H1 (cell line): ENCODE measurements around the gene MMP15. TPM values are rescaled to one million over a fixed set of nuclear protein-coding genes. Genes with fewer than 3 reads are reported as not detected.

Experiments
- CTCF ChIA-PET: fragments of 300-600 bp; sonication (Branson Sonifier 250); formaldehyde crosslinking; loops from one replicate; lab custom pipeline; 2021; ENCODE audit not compliant: partially characterized antibody; lab: Charles Lee
- POLR2A ChIA-PET: fragments of 300-600 bp; sonication (Branson Sonifier 250); formaldehyde crosslinking; loops from one replicate; lab custom pipeline; 2021; ENCODE audit warnings: inconsistent platforms; ENCODE audit not compliant: partially characterized antibody; lab: Charles Lee
- DNase-seq, 2 experiments: peaks; one replicate each; pipeline versions ENCODE4 v3.0.0 to v3.0.0-alpha.2; 2010 to 2022; ENCODE audit warnings: low spot score in 2 of 2, low read depth in 1 of 2, mixed read lengths in 1 of 2
- FAIRE-seq: peaks from 2 replicates; lab custom pipeline; 2011; peaks lifted over from hg19 to GRCh38; lab: Jason Lieb, UNC
- H2AFZ ChIP-seq: 2 replicates; pipeline ENCODE4 v1.8.1; 2012; ENCODE audit warnings: low read length, inconsistent platforms
- H2AK5ac ChIP-seq: 2 replicates; pipeline ENCODE4 v1.6.1; 2013; ENCODE audit warnings: low read depth, low read length
- H2BK120ac ChIP-seq: replicated peaks from 2 replicates; pipeline ENCODE3; 2013; ENCODE audit warnings: low read depth, low read length, inconsistent platforms
- H2BK12ac ChIP-seq: 2 replicates; pipeline ENCODE4 v1.6.1; 2013; ENCODE audit warnings: low read depth, low read length
- H2BK15ac ChIP-seq: 2 replicates; pipeline ENCODE4 v1.6.1; 2013; ENCODE audit warnings: low read length
- H2BK20ac ChIP-seq: 2 replicates; pipeline ENCODE4 v1.6.1; 2013; ENCODE audit warnings: low read length
- H2BK5ac ChIP-seq: 2 replicates; pipeline ENCODE4 v1.6.1; 2013; ENCODE audit warnings: low read depth, low read length
- H3K14ac ChIP-seq: 2 replicates; pipeline ENCODE4 v1.6.1; 2013; ENCODE audit warnings: inconsistent platforms; ENCODE audit not compliant: insufficient read length
- H3K18ac ChIP-seq: 2 replicates; pipeline ENCODE4 v1.6.1; 2013; ENCODE audit warnings: low read length; ENCODE audit errors: extremely low read depth
- H3K23ac ChIP-seq: 2 replicates; pipeline ENCODE4 v1.6.1; 2013; ENCODE audit warnings: inconsistent platforms; ENCODE audit not compliant: insufficient read length
- H3K23me2 ChIP-seq: 2 replicates; pipeline ENCODE4 v1.6.1; 2013; ENCODE audit warnings: low read depth, low read length
- H3K27ac ChIP-seq: 2 replicates; pipeline ENCODE4 v1.6.1; 2011; ENCODE audit warnings: low read depth, low read length, inconsistent platforms
- H3K27me3 ChIP-seq, 4 experiments: replicated peaks in 1 of 4; 1 replicate in 1 of 4; 2 replicates in 3 of 4; pipeline versions ENCODE4 v1.6.1 to v1.8.1; 2011 to 2013; ENCODE audit warnings: low read length in 3 of 4, mild to moderate bottlenecking in 3 of 4, inconsistent platforms in 2 of 4, mixed read lengths in 2 of 4, moderate library complexity in 1 of 4; ENCODE audit not compliant: control insufficient read depth in 3 of 4, insufficient read depth in 3 of 4; ENCODE audit errors: extremely low read depth in 1 of 4
- H3K36me3 ChIP-seq, 4 experiments: 2 replicates each; pipeline versions ENCODE4 v1.6.1 to v1.8.1; 2011 to 2013; ENCODE audit warnings: mild to moderate bottlenecking in 4 of 4, low read length in 3 of 4, moderate library complexity in 2 of 4, control low read depth in 1 of 4, inconsistent platforms in 1 of 4; ENCODE audit not compliant: insufficient read depth in 4 of 4, control insufficient read depth in 2 of 4
- H3K4ac ChIP-seq: replicated peaks from 2 replicates; pipeline ENCODE3; 2013; ENCODE audit warnings: low read length, low read depth, mixed read lengths, inconsistent platforms; ENCODE audit not compliant: insufficient read length
- H3K4me1 ChIP-seq, 4 experiments: replicated peaks in 1 of 4; 1 replicate in 1 of 4; 2 replicates in 3 of 4; pipeline versions ENCODE4 v1.6.1 to v1.8.1; 2011 to 2013; ENCODE audit warnings: low read length in 3 of 4, inconsistent platforms in 2 of 4, mixed read lengths in 1 of 4; ENCODE audit not compliant: insufficient read depth in 4 of 4, control insufficient read depth in 3 of 4
- H3K4me2 ChIP-seq, 2 experiments: 2 replicates each; pipeline versions ENCODE4 v1.6.1 to v1.8.1; 2011 to 2013; ENCODE audit warnings: low read depth in 2 of 2, low read length in 2 of 2, control low read depth in 1 of 2, inconsistent platforms in 1 of 2, mild to moderate bottlenecking in 1 of 2; ENCODE audit not compliant: insufficient read depth in 1 of 2
- H3K4me3 ChIP-seq, 4 experiments: fragments of 200-600, 300-600 bp in 1 of 4; sonication (generic), shearing (Covaris generic), sonication (Bioruptor Twin) in 1 of 4; 2 replicates each; pipeline versions ENCODE4 v1.5.1 to v1.8.1; 2011 to 2016; ENCODE audit warnings: low read length in 4 of 4, low read depth in 3 of 4, control low read depth in 2 of 4, inconsistent platforms in 2 of 4, mild to moderate bottlenecking in 2 of 4, mixed read lengths in 1 of 4, moderate library complexity in 1 of 4; ENCODE audit not compliant: insufficient read depth in 2 of 4; ENCODE audit errors: extremely low read depth in 1 of 4
- H3K56ac ChIP-seq: replicated peaks from 2 replicates; pipeline ENCODE3; 2013; ENCODE audit warnings: low read depth, mild to moderate bottlenecking, mixed read lengths, low read length, inconsistent platforms; ENCODE audit not compliant: insufficient read length
- H3K79me1 ChIP-seq: 2 replicates; pipeline ENCODE4 v1.6.1; 2013; ENCODE audit warnings: low read depth, low read length, control low read depth
- H3K79me2 ChIP-seq, 2 experiments: 2 replicates each; pipeline versions ENCODE4 v1.6.1 to v1.8.1; 2012 to 2013; ENCODE audit warnings: low read length in 2 of 2, mild to moderate bottlenecking in 2 of 2, inconsistent platforms in 1 of 2; ENCODE audit not compliant: insufficient read depth in 2 of 2, control insufficient read depth in 1 of 2
- H3K9ac ChIP-seq, 4 experiments: replicated peaks in 1 of 4; 1 replicate in 1 of 4; 2 replicates in 3 of 4; pipeline versions ENCODE4 v1.6.1 to v1.8.1; 2011 to 2013; ENCODE audit warnings: low read depth in 3 of 4, low read length in 3 of 4, control low read depth in 2 of 4, mild to moderate bottlenecking in 2 of 4, moderate library complexity in 2 of 4, inconsistent platforms in 1 of 4; ENCODE audit errors: extremely low read depth in 1 of 4
- H3K9me3 ChIP-seq, 2 experiments: 2 replicates each; pipeline versions ENCODE4 v1.6.1 to v1.8.1; 2012 to 2013; ENCODE audit warnings: mild to moderate bottlenecking in 2 of 2, moderate library complexity in 2 of 2, control low read depth in 1 of 2, inconsistent platforms in 1 of 2, low read depth in 1 of 2, low read length in 1 of 2, mixed read lengths in 1 of 2; ENCODE audit not compliant: insufficient read depth in 2 of 2
- H4K20me1 ChIP-seq, 2 experiments: replicated peaks in 1 of 2; 2 replicates each; pipeline versions ENCODE3 to v1.8.1; 2011 to 2013; ENCODE audit warnings: inconsistent platforms in 2 of 2, low read length in 2 of 2, mild to moderate bottlenecking in 1 of 2; ENCODE audit not compliant: insufficient read depth in 2 of 2, control insufficient read depth in 1 of 2
- H4K5ac ChIP-seq: 2 replicates; pipeline ENCODE4 v1.6.1; 2013; ENCODE audit warnings: low read length, low read depth, mixed read lengths, inconsistent platforms; ENCODE audit not compliant: insufficient read length
- H4K8ac ChIP-seq: 2 replicates; pipeline ENCODE4 v1.8.0; 2013; ENCODE audit warnings: mild to moderate bottlenecking, moderate library complexity, low read length, inconsistent platforms; ENCODE audit not compliant: insufficient read depth; ENCODE audit errors: extremely low read depth
- H4K91ac ChIP-seq: replicated peaks from 2 replicates; pipeline ENCODE3; 2013; ENCODE audit warnings: low read length, mixed read lengths, inconsistent platforms; ENCODE audit not compliant: insufficient read length
- HDAC2 ChIP-seq, 2 experiments: fragments of 300-600 bp in 1 of 2; sonication (generic) in 1 of 2; IDR thresholded peaks; 2 replicates each; pipeline ENCODE4 v1.6.1; 2011 to 2012; ENCODE audit warnings: low read depth in 2 of 2, low read length in 2 of 2, mild to moderate bottlenecking in 2 of 2, moderate library complexity in 2 of 2, borderline replicate concordance in 1 of 2, inconsistent platforms in 1 of 2
- POLR2A ChIP-seq, 2 experiments: IDR thresholded peaks; 1 replicate in 1 of 2; 2 replicates in 1 of 2; pipeline ENCODE4 v1.6.1; 2011; ENCODE audit warnings: low read depth in 2 of 2, low read length in 2 of 2, mild to moderate bottlenecking in 2 of 2; ENCODE audit errors: control extremely low read depth in 1 of 2
- RAD21 ChIP-seq, 2 experiments: IDR thresholded peaks in 1 of 2; conservative IDR thresholded peaks in 1 of 2; 2 replicates each; pipeline ENCODE4 v1.6.1; 2011; ENCODE audit warnings: low read depth in 2 of 2, low read length in 2 of 2, improper control_type of control experiment in 1 of 2, inconsistent platforms in 1 of 2, mild to moderate bottlenecking in 1 of 2, moderate library complexity in 1 of 2
- TBP ChIP-seq: IDR thresholded peaks from 2 replicates; pipeline ENCODE4 v1.6.1; 2011; ENCODE audit warnings: low read depth, low read length, improper control_type of control experiment
- TCF12 ChIP-seq: IDR thresholded peaks from 2 replicates; pipeline ENCODE4 v1.6.1; 2011; ENCODE audit warnings: low read depth, mild to moderate bottlenecking, low read length
- YY1 ChIP-seq: IDR thresholded peaks from 2 replicates; pipeline ENCODE4 v1.6.1; 2011; ENCODE audit warnings: low read depth, mild to moderate bottlenecking, low read length
- WGBS, 2 experiments: shearing (Covaris generic) in 1 of 2; methylation state at CpG; one replicate each; pipeline versions ENCODE4 v1.1.6 to v1.1.7; 2013 to 2015; ENCODE audit warnings: low lambda C conversion rate in 2 of 2, mixed read lengths in 2 of 2, inconsistent platforms in 1 of 2, low coverage in 1 of 2, missing lambda C conversion rate in 1 of 2; ENCODE audit not compliant: insufficient replicate concordance in 2 of 2, insufficient coverage in 1 of 2, insufficient read length in 1 of 2; ENCODE audit errors: extremely low coverage in 1 of 2, missing lambda C conversion rate in 1 of 2; 5-methylcytosine and 5-hydroxymethylcytosine counted together
- polyA plus RNA-seq, 7 experiments: library from polyadenylated mRNA; depleted of rRNA in 3 of 7; stranded (reverse) in 5 of 7; unstranded in 2 of 7; fragments of >200 nt in 5 of 7; fragments of 200-250 nt in 2 of 7; gene quantifications; 1 replicate in 5 of 7; 2 replicates in 1 of 7; 4 replicates in 1 of 7; pipeline versions ENCODE4 v1.2.1 to v1.2.3, GENCODE V29; 2011 to 2013; ENCODE audit warnings: missing spikeins in 2 of 7, mixed read lengths in 2 of 7
- total RNA-seq: library from RNA; stranded (reverse); fragmentation: NEBNext Ultra II Directional; extraction: Animal tissue kit (Norgen Biotek cat#: 25700); gene quantifications from 2 replicates; pipeline ENCODE4 v1.2.1, GENCODE V29; 2021
- TF ChIP-seq, protein P1 (sequence below), 3 experiments: IDR thresholded peaks; 1 replicate in 2 of 3; 2 replicates in 1 of 3; pipeline versions ENCODE4 v1.5.1 to v1.6.1; 2011; ENCODE audit warnings: low read length in 3 of 3, mild to moderate bottlenecking in 3 of 3, inconsistent platforms in 2 of 3, low read depth in 1 of 3, moderate library complexity in 1 of 3; ENCODE audit not compliant: insufficient read depth in 1 of 3; ENCODE audit errors: control extremely low read depth in 1 of 3

The MMP15 gene
- total and polyA plus RNA-seq, 2 of the 8 experiments (the other 6 are each of a cell fraction or from before 2014, with no cell fraction given) = 38.5 to 42.2 TPM

DNA sequence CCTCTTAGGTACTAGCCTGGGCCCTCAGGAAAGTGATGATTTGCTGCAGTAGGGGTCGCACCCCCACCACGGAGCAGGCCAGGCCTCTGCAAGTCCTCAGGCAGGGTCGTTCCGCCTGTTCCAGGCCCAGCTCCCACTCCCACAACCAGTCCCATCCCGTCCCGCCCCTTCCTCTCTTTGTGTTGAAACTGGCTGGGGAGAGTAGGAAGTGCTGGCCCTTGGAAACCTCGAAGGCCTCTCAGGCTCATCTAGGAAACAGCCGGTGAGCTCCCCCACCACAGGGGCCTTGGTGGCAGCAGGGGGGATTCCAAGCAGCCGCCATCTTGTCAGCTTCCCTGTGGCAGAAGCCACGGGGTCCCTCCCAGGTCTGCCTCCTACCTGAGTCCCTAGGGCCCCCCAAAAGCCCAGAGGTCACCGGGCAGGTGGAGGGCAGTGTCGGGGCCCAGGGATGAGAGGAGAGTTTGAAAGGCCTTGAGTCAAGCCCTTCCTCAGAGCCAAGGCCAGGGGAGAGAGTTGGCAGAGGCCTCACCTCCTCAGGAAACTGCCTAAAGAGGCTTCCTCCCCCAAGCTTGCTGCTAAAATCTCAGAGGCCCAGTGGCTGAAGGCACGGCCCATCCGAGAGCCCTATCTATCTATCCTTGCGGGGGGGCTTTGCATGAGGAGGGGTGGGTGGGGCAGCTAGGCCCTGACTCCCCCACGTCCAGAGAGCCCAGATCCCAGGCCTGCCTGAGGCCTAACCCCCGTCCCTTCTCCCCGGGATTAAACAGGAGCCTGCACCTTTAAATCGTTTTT lies 22.2 kb downstream of the MMP15 start:
- Histone ChIP-seq H2BK12ac (no peak overlapping the region), H2BK20ac (no peak overlapping the region), H3K27me3 (no peaks in the 10 kb centered on the region), H2BK5ac (peak overlapping the region; percentile 71), H4K5ac (no peak overlapping the region), H3K14ac (no peak overlapping the region), H3K4me2 (no peak overlapping the region; a peak in 1 of 4 replicates), H2BK15ac (no peak overlapping the region), H4K91ac (peak overlapping the region; percentile 57), H3K79me1 (no peaks in the 10 kb centered on the region), H4K8ac (peak overlapping the region; percentile 62; the same call in 1 of the 2 replicates), H2BK120ac (no peak overlapping the region), H3K23me2 (no peaks in the 10 kb centered on the region), H3K4me3 (no peak overlapping the region), H3K56ac (no peak overlapping the region), H3K9me3 (no peaks in the 10 kb centered on the region), H3K23ac (no peak overlapping the region), H3K27ac (no peak overlapping the region), H2AFZ (no peak overlapping the region), H3K4me1 (peaks cover 0 to 15% (median 8%) of the 10 kb centered on the region in 4 experiments; a peak in 4 of 7 replicates), H4K20me1 (no peaks in the 10 kb centered on the region), H3K79me2 (no peaks in the 10 kb centered on the region), H3K18ac (peak overlapping the region; percentile 60; the same call in 1 of the 2 replicates), H3K4ac (no peak overlapping the region), H2AK5ac (no peak overlapping the region), H3K9ac (no peak overlapping the region), H3K36me3 (peaks cover 0 to 10% (median 4%) of the 10 kb centered on the region in 4 experiments; a peak in 5 of 8 replicates)
- POLR2A ChIA-PET = interaction anchor here (0.7 to 1.5 kb wide), 4 partner anchors 12 to 149 kb away, joined by 3 to 4 read pairs (median 3); partner anchors contain the start of gene CFAP20
- FAIRE-seq (no peak), DNase-seq (no peak)
- TF ChIP-seq, protein P1, sequence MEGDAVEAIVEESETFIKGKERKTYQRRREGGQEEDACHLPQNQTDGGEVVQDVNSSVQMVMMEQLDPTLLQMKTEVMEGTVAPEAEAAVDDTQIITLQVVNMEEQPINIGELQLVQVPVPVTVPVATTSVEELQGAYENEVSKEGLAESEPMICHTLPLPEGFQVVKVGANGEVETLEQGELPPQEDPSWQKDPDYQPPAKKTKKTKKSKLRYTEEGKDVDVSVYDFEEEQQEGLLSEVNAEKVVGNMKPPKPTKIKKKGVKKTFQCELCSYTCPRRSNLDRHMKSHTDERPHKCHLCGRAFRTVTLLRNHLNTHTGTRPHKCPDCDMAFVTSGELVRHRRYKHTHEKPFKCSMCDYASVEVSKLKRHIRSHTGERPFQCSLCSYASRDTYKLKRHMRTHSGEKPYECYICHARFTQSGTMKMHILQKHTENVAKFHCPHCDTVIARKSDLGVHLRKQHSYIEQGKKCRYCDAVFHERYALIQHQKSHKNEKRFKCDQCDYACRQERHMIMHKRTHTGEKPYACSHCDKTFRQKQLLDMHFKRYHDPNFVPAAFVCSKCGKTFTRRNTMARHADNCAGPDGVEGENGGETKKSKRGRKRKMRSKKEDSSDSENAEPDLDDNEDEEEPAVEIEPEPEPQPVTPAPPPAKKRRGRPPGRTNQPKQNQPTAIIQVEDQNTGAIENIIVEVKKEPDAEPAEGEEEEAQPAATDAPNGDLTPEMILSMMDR (IDR thresholded peaks at IDR 0.05; ENCODE audit: control extremely low read depth in 1 of 3, insufficient read depth in 1 of 3, low read depth in 1 of 3, low read length in 3 of 3) = peak in 2 of 3 experiments; percentile 10 to 15; a peak in 1 of 4 replicates
- no peak for TF ChIP-seq TBP
- peak; percentile 50 to 51 for TF ChIP-seq RAD21 (IDR thresholded peaks at IDR 0.05 in 1 of 2, conservative IDR thresholded peaks at IDR 0.05 in 1 of 2; ENCODE audit: low read depth in 2 of 2, low read length in 2 of 2)
- 0 out of 2 replicates have a peak, but pooled peaks have one; percentile 40 for TF ChIP-seq YY1
- TF ChIP-seq POLR2A (IDR thresholded peaks at IDR 0.05; ENCODE audit: control extremely low read depth in 1 of 2, low read depth in 2 of 2, low read length in 2 of 2) = no peak
- TF ChIP-seq TCF12 = no peak
- no peak for TF ChIP-seq HDAC2 (IDR thresholded peaks at IDR 0.05; ENCODE audit: borderline replicate concordance in 1 of 2, low read depth in 2 of 2, low read length in 2 of 2)
- CTCF ChIA-PET = interaction anchor here (0.5 to 5.5 kb wide), 11 partner anchors 10 to 146 kb away, joined by 3 to 57 read pairs (median 11); no protein-coding TSS in a partner anchor
- WGBS, 2 experiments = 87% methylated on average over 17 of the region's 19 CpGs; no CpG with 5 or more reads in 1 of the 2 experiments
